ENCODE data around the gene MICAL3.

GRCh38 chr22:17968126-17968525 is 56.2 kb downstream of the MICAL3 start:
- TF ChIP-seq, protein P1, sequence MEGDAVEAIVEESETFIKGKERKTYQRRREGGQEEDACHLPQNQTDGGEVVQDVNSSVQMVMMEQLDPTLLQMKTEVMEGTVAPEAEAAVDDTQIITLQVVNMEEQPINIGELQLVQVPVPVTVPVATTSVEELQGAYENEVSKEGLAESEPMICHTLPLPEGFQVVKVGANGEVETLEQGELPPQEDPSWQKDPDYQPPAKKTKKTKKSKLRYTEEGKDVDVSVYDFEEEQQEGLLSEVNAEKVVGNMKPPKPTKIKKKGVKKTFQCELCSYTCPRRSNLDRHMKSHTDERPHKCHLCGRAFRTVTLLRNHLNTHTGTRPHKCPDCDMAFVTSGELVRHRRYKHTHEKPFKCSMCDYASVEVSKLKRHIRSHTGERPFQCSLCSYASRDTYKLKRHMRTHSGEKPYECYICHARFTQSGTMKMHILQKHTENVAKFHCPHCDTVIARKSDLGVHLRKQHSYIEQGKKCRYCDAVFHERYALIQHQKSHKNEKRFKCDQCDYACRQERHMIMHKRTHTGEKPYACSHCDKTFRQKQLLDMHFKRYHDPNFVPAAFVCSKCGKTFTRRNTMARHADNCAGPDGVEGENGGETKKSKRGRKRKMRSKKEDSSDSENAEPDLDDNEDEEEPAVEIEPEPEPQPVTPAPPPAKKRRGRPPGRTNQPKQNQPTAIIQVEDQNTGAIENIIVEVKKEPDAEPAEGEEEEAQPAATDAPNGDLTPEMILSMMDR (IDR thresholded peaks at IDR 0.05), result no peak
- TF ChIP-seq POLR2A (IDR thresholded peaks at IDR 0.05), result no peak

All from testis (tissue), 2 donors.